Measurements from ENCODE around the gene RAD9B. TPM values are rescaled to one million over a fixed set of nuclear protein-coding genes. Genes with fewer than 3 reads are reported as not detected.

The RAD9B gene
- 1.8 and 5.8 TPM in 2 replicates for total RNA-seq (2013; cell fraction: nucleolus; rRNA removed)
- 0.87 and 1.1 TPM in 2 replicates for total RNA-seq (2014; rRNA removed)
- total RNA-seq (2014; rRNA removed; fragmentation: Illumina TruSeq; extraction: Trizol): 1.1 TPM in 2 replicates
- 0.88 and 2.0 TPM in 2 replicates for total RNA-seq (2021)
- polyA plus RNA-seq (2011; ENCODE audit: low read depth): 0.88 TPM
- polyA plus RNA-seq (2011; rRNA removed): 1.7 and 4.0 TPM in 2 replicates
- polyA plus RNA-seq (2011; cell fraction: cytosol; rRNA removed): 1.0 TPM in 2 replicates
- polyA plus RNA-seq (2011; cell fraction: nucleus; rRNA removed): 1.0 and 1.3 TPM in 2 replicates
- polyA plus RNA-seq (2012): 0.92 and 1.0 TPM in 2 replicates
- polyA plus RNA-seq (2014; fragmentation: Illumina TruSeq; extraction: Trizol): 1.4 and 1.9 TPM in 2 replicates
- 1 to 10 TPM; 1.2 to 2.0 TPM for polyA plus RNA-seq (2014; fragmentation: Nextera tagmentation; extraction: Ambion mirVana)
- 1.4 and 1.7 TPM in 2 replicates for polyA plus RNA-seq (2014; rRNA removed)
- polyA plus RNA-seq (2016; fragmentation: Nextera tagmentation; extraction: Ambion mirVana): 1 to 10 TPM in 1 of 2 experiments, under 1 TPM in 1; 0.54 to 1.3 TPM
- 1.8 and 2.0 TPM in 2 replicates for polyA minus RNA-seq (2011; rRNA and poly(A)+ RNA removed)
- 0.31 TPM in 1 of 2 replicates, not detected in the other for polyA minus RNA-seq (2011; cell fraction: cytosol; rRNA and poly(A)+ RNA removed)
- polyA minus RNA-seq (2011; cell fraction: nucleus; rRNA and poly(A)+ RNA removed): 0.24 and 0.86 TPM in 2 replicates
- percentile 45 among the genes with signal in this experiment for Bru-seq, nascent RNA
- percentile 35 among the genes with signal in this experiment for BruChase-seq, experiment 1, labeled RNA remaining after a 6-hour chase
- percentile 36 among the genes with signal in this experiment for BruChase-seq, experiment 2, labeled RNA remaining after a 2-hour chase
- long read RNA-seq, experiment 1: 0 reads
- long read RNA-seq, experiment 2, transcript RAD9B-204 (11 exons, 2,732 nt): major isoform, 5 of 18 reads
- long read RNA-seq, experiment 2, partial matches to known transcripts: 3 of 18 reads
- long read RNA-seq, experiment 2, other reads (novel, unspliced or antisense): 9 of 18 reads

GRCh38 chr12:110501752-110502738, at the start of gene RAD9B, which contains the start of gene VPS29:
Gene RAD9B (plus strand): TSS chr12:110502331. CDS start chr12:110502338, 7 bp downstream.
Gene VPS29 (minus strand): TSS chr12:110502111. CDS start chr12:110502051, 60 bp downstream.
- CTCF ChIA-PET: interaction anchor here (0.5 to 21.1 kb wide), 9 partner anchors 8 to 96 kb away, joined by 3 to 462 read pairs (median 3); partner anchors contain the start of gene ARPC3
- RAD21 ChIA-PET (ENCODE audit: unreplicated experiment): interaction anchor here (0.7 to 3.3 kb wide), 4 partner anchors 14 to 104 kb away, joined by 3 to 22 read pairs (median 6); partner anchors contain the start of genes FAM216A and GPN3
- in situ Hi-C loops (cut with MboI) (no loop called here), intact Hi-C loops (cut with micrococcal nuclease; ENCODE audit: unreplicated experiment) (loop anchor here (2.0 kb wide), 1 partner anchor 33 kb away; the partner anchor contains the start of genes FAM216A and GPN3)
- Histone ChIP-seq H2AFZ (ENCODE audit: control insufficient read depth, low read depth, low read length) (peak within 1 kb of the TSS; percentile 98), H3K27me3 (replicated peaks in 1 of 2; ENCODE audit: control insufficient read depth in 2 of 2, insufficient read depth in 2 of 2, low read length in 1 of 2) (no peaks in the 10 kb centered on the region), H3K4me1 (ENCODE audit: control insufficient read depth, insufficient read depth, low read length) (peaks cover 4% of the 10 kb centered on the region), H3K9ac (ENCODE audit: control insufficient read depth, insufficient read depth, low read length) (peak within 1 kb of the TSS; percentile 96), H3K79me2 (ENCODE audit: control insufficient read depth, insufficient read depth, low read length) (peaks cover 47% of the 10 kb centered on the region), H3K4me2 (ENCODE audit: control insufficient read depth, insufficient read depth) (peak within 1 kb of the TSS; percentile 91), H3K9me3 (replicated peaks; ENCODE audit: control insufficient read depth, insufficient read depth, low read length) (no peaks in the 10 kb centered on the region), H3K27ac (ENCODE audit: control insufficient read depth, insufficient read depth) (peak within 1 kb of the TSS; percentile 92), H4K20me1 (ENCODE audit: control insufficient read depth, insufficient read depth) (no peaks in the 10 kb centered on the region), H3K4me3 (peak within 1 kb of the TSS; percentile 97), H3K36me3 (ENCODE audit: control insufficient read depth in 2 of 2, insufficient read depth in 2 of 2, low read length in 1 of 2) (peaks cover 0 to 8% of the 10 kb centered on the region in 2 experiments; a peak in 1 of 4 replicates)
- peak; percentile 97 for DNase-seq (ENCODE audit: low read depth, low spot score)
- FAIRE-seq: peak; percentile 90
- TSS peak; percentile 98 for BruUV-seq (replicated peaks)
- SMC1A ChIA-PET (ENCODE audit: uncharacterized antibody, unreplicated experiment): interaction anchor here (1.0 to 26.9 kb wide), 6 partner anchors 34 to 97 kb away, joined by 3 to 492 read pairs (median 4); partner anchors contain the start of genes ARPC3 and GPN3
- POLR2A ChIA-PET: interaction anchor here (0.5 to 4.5 kb wide), 8 partner anchors 8 to 109 kb away, joined by 3 to 22 read pairs (median 3); partner anchors contain the start of genes FAM216A and GPN3
- peak; percentile 98 for ATAC-seq
- 6% methylated on average over 60 of the region's 61 CpGs for WGBS (ENCODE audit: insufficient coverage, insufficient replicate concordance, low lambda C conversion rate, missing lambda C conversion rate)
- TF ChIP-seq, protein P1, sequence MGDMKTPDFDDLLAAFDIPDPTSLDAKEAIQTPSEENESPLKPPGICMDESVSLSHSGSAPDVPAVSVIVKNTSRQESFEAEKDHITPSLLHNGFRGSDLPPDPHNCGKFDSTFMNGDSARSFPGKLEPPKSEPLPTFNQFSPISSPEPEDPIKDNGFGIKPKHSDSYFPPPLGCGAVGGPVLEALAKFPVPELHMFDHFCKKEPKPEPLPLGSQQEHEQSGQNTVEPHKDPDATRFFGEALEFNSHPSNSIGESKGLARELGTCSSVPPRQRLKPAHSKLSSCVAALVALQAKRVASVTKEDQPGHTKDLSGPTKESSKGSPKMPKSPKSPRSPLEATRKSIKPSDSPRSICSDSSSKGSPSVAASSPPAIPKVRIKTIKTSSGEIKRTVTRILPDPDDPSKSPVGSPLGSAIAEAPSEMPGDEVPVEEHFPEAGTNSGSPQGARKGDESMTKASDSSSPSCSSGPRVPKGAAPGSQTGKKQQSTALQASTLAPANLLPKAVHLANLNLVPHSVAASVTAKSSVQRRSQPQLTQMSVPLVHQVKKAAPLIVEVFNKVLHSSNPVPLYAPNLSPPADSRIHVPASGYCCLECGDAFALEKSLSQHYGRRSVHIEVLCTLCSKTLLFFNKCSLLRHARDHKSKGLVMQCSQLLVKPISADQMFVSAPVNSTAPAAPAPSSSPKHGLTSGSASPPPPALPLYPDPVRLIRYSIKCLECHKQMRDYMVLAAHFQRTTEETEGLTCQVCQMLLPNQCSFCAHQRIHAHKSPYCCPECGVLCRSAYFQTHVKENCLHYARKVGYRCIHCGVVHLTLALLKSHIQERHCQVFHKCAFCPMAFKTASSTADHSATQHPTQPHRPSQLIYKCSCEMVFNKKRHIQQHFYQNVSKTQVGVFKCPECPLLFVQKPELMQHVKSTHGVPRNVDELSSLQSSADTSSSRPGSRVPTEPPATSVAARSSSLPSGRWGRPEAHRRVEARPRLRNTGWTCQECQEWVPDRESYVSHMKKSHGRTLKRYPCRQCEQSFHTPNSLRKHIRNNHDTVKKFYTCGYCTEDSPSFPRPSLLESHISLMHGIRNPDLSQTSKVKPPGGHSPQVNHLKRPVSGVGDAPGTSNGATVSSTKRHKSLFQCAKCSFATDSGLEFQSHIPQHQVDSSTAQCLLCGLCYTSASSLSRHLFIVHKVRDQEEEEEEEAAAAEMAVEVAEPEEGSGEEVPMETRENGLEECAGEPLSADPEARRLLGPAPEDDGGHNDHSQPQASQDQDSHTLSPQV (IDR thresholded peaks at IDR 0.05): peak; percentile 96
- TF ChIP-seq ZBED1 (IDR thresholded peaks at IDR 0.05; ENCODE audit: borderline replicate concordance): 0 out of 2 replicates have a peak, but pooled peaks have one; percentile 22
- peak in 1 of 2 experiments; percentile 71; a peak in 2 of 4 replicates for TF ChIP-seq SRF (IDR thresholded peaks at IDR 0.05; ENCODE audit: low read depth in 2 of 2, low read length in 2 of 2)
- no peak for TF ChIP-seq NFXL1 (IDR thresholded peaks at IDR 0.05; ENCODE audit: borderline replicate concordance)
- TF ChIP-seq CREM (IDR thresholded peaks at IDR 0.05; ENCODE audit: low read depth): peak; percentile 62; the same call in 1 of the 2 replicates
- 0 out of 2 replicates have a peak, but pooled peaks have one; percentile 26 for TF ChIP-seq ZNF384 (IDR thresholded peaks at IDR 0.05; ENCODE audit: borderline replicate concordance, low read depth, low read length)
- no peak for TF ChIP-seq CHD4 (IDR thresholded peaks at IDR 0.05)
- peak; percentile 100 for TF ChIP-seq MAX (IDR thresholded peaks at IDR 0.05; ENCODE audit: low read depth, low read length)
- TF ChIP-seq GABPA (IDR thresholded peaks at IDR 0.05; ENCODE audit: low read depth): no peak
- no peak for TF ChIP-seq RAD21 (IDR thresholded peaks at IDR 0.05; ENCODE audit: insufficient read depth, low read depth, low read length)
- TF ChIP-seq GATAD2B (conservative IDR thresholded peaks at IDR 0.05; ENCODE audit: low read depth): peak; percentile 52; the same call in 1 of the 2 replicates
- TF ChIP-seq NFIC (IDR thresholded peaks at IDR 0.05; ENCODE audit: low read depth, low read length): peak; percentile 50; the same call in 1 of the 2 replicates
- peak; percentile 64; the same call in 1 of the 2 replicates for TF ChIP-seq HCFC1 (IDR thresholded peaks at IDR 0.05; ENCODE audit: low read length)
